Measurements from ENCODE around the gene FAM120C.

GRCh38 chrX:54076903-54077302 lies 106.2 kb downstream of the FAM120C start:
- TF ChIP-seq, protein P1, sequence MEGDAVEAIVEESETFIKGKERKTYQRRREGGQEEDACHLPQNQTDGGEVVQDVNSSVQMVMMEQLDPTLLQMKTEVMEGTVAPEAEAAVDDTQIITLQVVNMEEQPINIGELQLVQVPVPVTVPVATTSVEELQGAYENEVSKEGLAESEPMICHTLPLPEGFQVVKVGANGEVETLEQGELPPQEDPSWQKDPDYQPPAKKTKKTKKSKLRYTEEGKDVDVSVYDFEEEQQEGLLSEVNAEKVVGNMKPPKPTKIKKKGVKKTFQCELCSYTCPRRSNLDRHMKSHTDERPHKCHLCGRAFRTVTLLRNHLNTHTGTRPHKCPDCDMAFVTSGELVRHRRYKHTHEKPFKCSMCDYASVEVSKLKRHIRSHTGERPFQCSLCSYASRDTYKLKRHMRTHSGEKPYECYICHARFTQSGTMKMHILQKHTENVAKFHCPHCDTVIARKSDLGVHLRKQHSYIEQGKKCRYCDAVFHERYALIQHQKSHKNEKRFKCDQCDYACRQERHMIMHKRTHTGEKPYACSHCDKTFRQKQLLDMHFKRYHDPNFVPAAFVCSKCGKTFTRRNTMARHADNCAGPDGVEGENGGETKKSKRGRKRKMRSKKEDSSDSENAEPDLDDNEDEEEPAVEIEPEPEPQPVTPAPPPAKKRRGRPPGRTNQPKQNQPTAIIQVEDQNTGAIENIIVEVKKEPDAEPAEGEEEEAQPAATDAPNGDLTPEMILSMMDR (conservative IDR thresholded peaks at IDR 0.05) = no peak
- TF ChIP-seq ZFX (IDR thresholded peaks at IDR 0.05) = no peak
